ENCODE results near the gene LRRN4CL. TPM values are rescaled to one million over a fixed set of nuclear protein-coding genes. Genes with fewer than 3 reads are reported as not detected.

LRRN4CL gene
- 10 to 100 TPM; 17.3 to 42.2 (median 32.3) TPM for total RNA-seq

GRCh38 chr11:62689421-62690183 is at the start of gene LRRN4CL:
LRRN4CL (minus strand) TSS chr11:62689530; CDS start chr11:62688508, 1,022 bp downstream.
- TF ChIP-seq CTCF (IDR thresholded peaks at IDR 0.05; ENCODE audit: low read depth) = no peak

GRCh38 chr11:62737196-62737595 is 47.9 kb upstream of the LRRN4CL start:
- TF ChIP-seq CTCF (IDR thresholded peaks at IDR 0.05; ENCODE audit: low read depth) = no peak

GRCh38 chr11:62732830-62733229 is 43.5 kb upstream of the LRRN4CL start:
- no peak for TF ChIP-seq CTCF (IDR thresholded peaks at IDR 0.05; ENCODE audit: low read depth)

- TF ChIP-seq CTCF (IDR thresholded peaks at IDR 0.05; ENCODE audit: low read depth) = no peak
These were observed 39.0 kb upstream of the LRRN4CL start, which contains the start of gene TTC9C for GRCh38 chr11:62728171-62728988. TTC9C (plus strand) TSS chr11:62728486; CDS start chr11:62728849, 363 bp downstream.

- TF ChIP-seq CTCF (IDR thresholded peaks at IDR 0.05; ENCODE audit: low read depth) = no peak
These were observed 38.5 kb upstream of the LRRN4CL start for GRCh38 chr11:62727872-62728170.

GRCh38 chr11:62727165-62727871 is 38.0 kb upstream of the LRRN4CL start, which contains the start of gene HNRNPUL2:
HNRNPUL2 (minus strand) TSS chr11:62727457; CDS start chr11:62727156, 301 bp downstream.
- TF ChIP-seq CTCF (IDR thresholded peaks at IDR 0.05; ENCODE audit: low read depth) = no peak

GRCh38 chr11:62726915-62727164 is 37.5 kb upstream of the LRRN4CL start:
- TF ChIP-seq CTCF (IDR thresholded peaks at IDR 0.05; ENCODE audit: low read depth) = no peak
